Thyroid gland (tissue), 4 donors: ENCODE data around the gene RYR3.

Experiments used
- CTCF ChIP-seq, 6 experiments: fragments of 200-600 bp in 3 of 6; fragments of 450-650 bp in 3 of 6; sonication (generic) in 3 of 6; IDR thresholded peaks; one replicate each; pipeline ENCODE4 v1.5.1; 2016 to 2019; ENCODE audit warnings: antibody characterized with exemption in 6 of 6, mild to moderate bottlenecking in 2 of 6, inconsistent platforms in 1 of 6, moderate library complexity in 1 of 6
- POLR2A ChIP-seq, 2 donors: fragments of 450-650 bp; IDR thresholded peaks; one replicate each; pipeline ENCODE4 v1.6.1; 2017; ENCODE audit warnings: antibody characterized with exemption in 2 of 2, mild to moderate bottlenecking in 2 of 2, moderate library complexity in 1 of 2

DNA sequence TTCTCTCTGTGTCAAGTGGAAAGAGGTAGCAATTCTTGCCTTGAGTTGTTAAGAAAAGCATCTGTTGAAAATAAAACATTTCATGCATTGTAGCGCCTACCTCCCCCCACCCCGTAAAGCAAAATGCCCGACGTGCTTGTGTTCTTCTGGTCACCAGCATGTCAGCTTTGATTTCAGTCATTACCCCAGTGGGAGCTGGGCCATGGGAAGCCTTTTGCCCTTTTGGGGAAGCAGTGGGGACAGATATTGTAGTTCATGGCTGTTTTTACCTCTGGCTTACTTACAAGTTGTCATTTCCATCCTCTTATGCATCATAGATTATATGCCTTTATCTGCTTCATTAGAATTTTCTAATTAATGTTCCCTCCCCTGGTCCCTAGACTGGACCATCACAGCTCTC lies 328.7 kb downstream of the RYR3 start:
- TF ChIP-seq CTCF (IDR thresholded peaks at IDR 0.05) (no peak), POLR2A (IDR thresholded peaks at IDR 0.05) (no peak)
